Measurements from ENCODE around the gene CCSAP. TPM values are rescaled to one million over a fixed set of nuclear protein-coding genes. Genes with fewer than 3 reads are reported as not detected.

Gene CCSAP, protein sequence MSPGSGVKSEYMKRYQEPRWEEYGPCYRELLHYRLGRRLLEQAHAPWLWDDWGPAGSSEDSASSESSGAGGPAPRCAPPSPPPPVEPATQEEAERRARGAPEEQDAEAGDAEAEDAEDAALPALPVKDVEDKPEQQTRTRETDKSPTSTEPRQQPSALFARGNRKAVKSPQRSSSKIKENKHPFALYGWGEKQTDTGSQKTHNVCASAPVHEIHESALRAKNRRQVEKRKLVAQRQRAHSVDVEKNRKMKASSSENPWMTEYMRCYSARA
- 9.8 and 10.2 TPM in 2 replicates for total RNA-seq

DNA sequence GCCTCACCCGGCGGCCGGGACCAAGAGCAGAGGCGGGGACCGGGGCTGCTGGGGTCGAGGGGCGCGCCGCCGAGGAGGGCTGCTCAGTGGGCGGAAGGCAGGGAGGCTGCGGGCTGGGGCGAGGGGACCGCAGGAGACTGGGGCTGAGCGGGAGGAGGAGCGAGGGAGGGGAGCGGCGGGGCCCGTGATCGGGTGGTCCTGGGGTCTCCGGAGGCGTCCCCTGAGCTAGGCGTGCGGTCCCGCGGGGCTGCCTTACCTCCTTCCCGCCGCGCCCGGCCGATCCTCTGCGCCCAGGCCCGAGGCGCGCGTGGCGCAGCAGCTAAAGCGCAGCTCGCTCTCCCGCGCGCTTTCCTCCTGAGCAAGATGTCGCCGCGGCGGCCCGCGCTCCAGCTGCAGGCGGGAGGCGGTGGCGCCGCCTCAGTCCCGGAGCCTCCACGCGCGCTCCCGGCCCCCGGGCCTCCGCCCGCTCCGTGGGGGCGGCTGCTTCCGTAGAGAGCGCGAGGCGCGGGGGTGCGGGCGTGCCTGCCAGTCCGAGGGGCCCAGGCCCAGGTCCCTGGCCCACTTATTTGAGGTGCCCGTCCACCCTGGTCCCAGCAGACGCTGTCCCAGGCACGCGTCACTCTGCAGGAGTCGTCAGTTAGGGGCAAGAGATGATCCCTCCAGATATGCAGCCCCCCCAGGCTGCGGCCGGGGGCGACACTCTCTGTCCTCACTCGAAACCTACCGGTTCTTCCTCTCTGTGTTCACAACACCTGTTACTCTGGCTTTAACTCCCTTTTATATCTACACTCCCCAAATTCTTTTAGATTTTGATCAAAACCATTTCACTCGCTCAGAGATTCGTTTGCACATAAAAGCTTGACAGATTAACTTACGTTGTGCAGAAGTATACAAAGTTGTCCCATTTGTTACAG is at the start of gene CCSAP:
Gene CCSAP (minus strand): TSS at position 392 of the 914 bp plus-strand sequence. CDS start 582 bp downstream, outside the sequence.

Other genes starting within 250 kb of the CCSAP start
- gene RAB4A, start 71.9 kb downstream of the CCSAP start, total RNA-seq, result 35.4 and 38.9 TPM in 2 replicates
- 0.14 TPM in 1 of 2 replicates, not detected in the other for gene ACTA1, start 91.0 kb upstream of the CCSAP start, total RNA-seq
- gene NUP133, start 165.3 kb upstream of the CCSAP start, total RNA-seq, result 32.1 and 37.2 TPM in 2 replicates
- 17.8 and 18.8 TPM in 2 replicates for gene ABCB10, start 215.7 kb upstream of the CCSAP start, total RNA-seq